B cell (primary cell): Measurements from ENCODE around the gene PARP15. TPM values are rescaled to one million over a fixed set of nuclear protein-coding genes. Genes with fewer than 3 reads are reported as not detected.

Experiments
- ATAC-seq: fragments of 200-7000 bp; cut with Tn5 transposase; one replicate; pipeline ENCODE4 v1.10.0; 2021; ENCODE audit warnings: low read depth, mild to moderate bottlenecking, moderate number of reproducible peaks, moderate library complexity
- CTCF ChIA-PET: fragments of 350-600 bp; sonication (Branson Sonifier 250); formaldehyde crosslinking; loops from one replicate; lab custom pipeline; 2021; ENCODE audit warnings: antibody characterized with exemption, inconsistent platforms; lab: Charles Lee
- POLR2A ChIA-PET: fragments of 350-600 bp; sonication (Branson Sonifier 250); formaldehyde crosslinking; loops from one replicate; lab custom pipeline; 2021; ENCODE audit warnings: antibody characterized with exemption; lab: Charles Lee
- DNase-seq: peaks from one replicate; pipeline ENCODE4 v3.0.0; 2013
- H2AFZ ChIP-seq: 2 replicates; pipeline ENCODE4 v1.6.1; 2012; ENCODE audit warnings: mild to moderate bottlenecking, low read depth, low read length; ENCODE audit not compliant: insufficient read depth, poor library complexity, severe bottlenecking
- H3K27ac ChIP-seq, 2 donors: 1 replicate in 1 of 2; 2 replicates in 1 of 2; pipeline ENCODE4 v1.5.1; 2012 to 2013; ENCODE audit warnings: low read length in 2 of 2, mild to moderate bottlenecking in 2 of 2, moderate library complexity in 1 of 2
- H3K27me3 ChIP-seq, 4 experiments: fragments of 200-600 bp in 1 of 4; sonication (generic) in 1 of 4; replicated peaks in 1 of 4; 1 replicate in 2 of 4; 2 replicates in 2 of 4; pipeline versions ENCODE4 v1.6.1 to v1.7.0; 2013 to 2016; ENCODE audit warnings: low read length in 3 of 4, mild to moderate bottlenecking in 2 of 4, mixed read lengths in 1 of 4, moderate library complexity in 1 of 4; ENCODE audit not compliant: insufficient read depth in 4 of 4, control insufficient read depth in 3 of 4; ENCODE audit errors: control extremely low read depth in 1 of 4
- H3K36me3 ChIP-seq, 2 experiments: replicated peaks in 1 of 2; 1 replicate in 1 of 2; 2 replicates in 1 of 2; pipeline versions ENCODE4 v1.6.1 to v1.7.1; 2013; ENCODE audit warnings: low read length in 1 of 2; ENCODE audit not compliant: insufficient read depth in 2 of 2, control insufficient read depth in 1 of 2; ENCODE audit errors: control extremely low read depth in 1 of 2, extremely low read depth in 1 of 2
- H3K4me1 ChIP-seq, 2 donors: fragments of 200-600 bp in 1 of 2; sonication (generic) in 1 of 2; 1 replicate in 1 of 2; 2 replicates in 1 of 2; pipeline versions ENCODE4 v1.5.1 to v1.6.1; 2013 to 2017; ENCODE audit warnings: low read length in 2 of 2; ENCODE audit not compliant: control insufficient read depth in 2 of 2, insufficient read depth in 2 of 2
- H3K4me2 ChIP-seq: replicated peaks from 2 replicates; pipeline ENCODE3; 2012; ENCODE audit warnings: mild to moderate bottlenecking, low read depth, low read length; ENCODE audit not compliant: poor library complexity, severe bottlenecking
- H3K4me3 ChIP-seq, 5 experiments: fragments of 200-600 bp in 1 of 5; sonication (generic) in 1 of 5; 1 replicate in 3 of 5; 2 replicates in 2 of 5; pipeline versions ENCODE4 v1.5.1 to v1.7.0; 2011 to 2016; ENCODE audit warnings: low read length in 4 of 5, mild to moderate bottlenecking in 4 of 5, low read depth in 2 of 5, control low read depth in 1 of 5, moderate library complexity in 1 of 5; ENCODE audit not compliant: insufficient read depth in 1 of 5; ENCODE audit errors: control extremely low read depth in 1 of 5, extremely low read depth in 1 of 5
- H3K79me2 ChIP-seq: fragments of 200-600 bp; sonication (generic); one replicate; pipeline ENCODE4 v1.6.0; 2016; ENCODE audit warnings: low read length; ENCODE audit not compliant: control insufficient read depth, insufficient read depth
- H3K9ac ChIP-seq: fragments of 200-600 bp; sonication (generic); 2 replicates; pipeline ENCODE4 v1.6.1; 2017; ENCODE audit warnings: mild to moderate bottlenecking, low read length, moderate library complexity
- H3K9me3 ChIP-seq, 3 donors: one replicate each; pipeline versions ENCODE4 v1.6.1 to v1.7.1; 2013; ENCODE audit warnings: low read length in 2 of 3; ENCODE audit not compliant: control insufficient read depth in 2 of 3, insufficient read depth in 1 of 3; ENCODE audit errors: control extremely low read depth in 1 of 3
- H4K20me1 ChIP-seq: 2 replicates; pipeline ENCODE4 v1.6.0; 2012; ENCODE audit warnings: mild to moderate bottlenecking, low read length; ENCODE audit not compliant: insufficient read depth, control insufficient read depth, poor library complexity, severe bottlenecking
- H3K27ac Mint-ChIP-seq: one replicate; pipeline ENCODE4 v1.8.0; 2021; ENCODE audit warnings: mixed read lengths
- H3K27me3 Mint-ChIP-seq: one replicate; pipeline ENCODE4 v1.8.0; 2021; ENCODE audit warnings: mixed read lengths
- H3K4me1 Mint-ChIP-seq: one replicate; pipeline ENCODE4 v1.8.0; 2021; ENCODE audit warnings: mixed read lengths
- H3K4me3 Mint-ChIP-seq: one replicate; pipeline ENCODE4 v1.8.0; 2021; ENCODE audit warnings: mixed read lengths
- H3K9me3 Mint-ChIP-seq: one replicate; pipeline ENCODE4 v1.8.0; 2022; ENCODE audit warnings: mixed read lengths; ENCODE audit not compliant: insufficient read depth
- EZH2 ChIP-seq: IDR thresholded peaks from 2 replicates; pipeline ENCODE4 v1.6.1; 2012; ENCODE audit warnings: borderline replicate concordance, low read depth, mild to moderate bottlenecking, moderate library complexity, low read length; ENCODE audit not compliant: insufficient read depth, poor library complexity, severe bottlenecking
- WGBS: methylation state at CpG from one replicate; pipeline ENCODE4 v1.1.5; 2013; ENCODE audit warnings: missing lambda C conversion rate; ENCODE audit not compliant: insufficient coverage; 5-methylcytosine and 5-hydroxymethylcytosine counted together
- intact Hi-C: fragments of 100-400 bp; cut with micrococcal nuclease; formaldehyde crosslinking; loops from one replicate; pipeline ENCODE4 v1.10.0; 2022
- polyA plus RNA-seq: library from polyadenylated mRNA; depleted of rRNA; stranded (reverse); fragments of >200 nt; gene quantifications from 2 replicates; pipeline ENCODE4 v1.2.3, GENCODE V29; 2012
- total RNA-seq, 2 donors: library from RNA; stranded (reverse); fragments of 120-200 nt in 1 of 2; gene quantifications; 1 replicate in 1 of 2; 2 replicates in 1 of 2; pipeline versions ENCODE4 v1.2.3 to v1.2.4, GENCODE V29; 2013 to 2022
- TF ChIP-seq, protein P1 (sequence below): fragments of 200-600 bp; IDR thresholded peaks from one replicate; pipeline ENCODE4 v1.8.0; 2022; ENCODE audit warnings: antibody characterized with exemption, mild to moderate bottlenecking

PARP15 gene
- total and polyA plus RNA-seq, 2 donors (not counting 1 experiment from before 2014, with no cell fraction given): 172 to 307 TPM

DNA sequence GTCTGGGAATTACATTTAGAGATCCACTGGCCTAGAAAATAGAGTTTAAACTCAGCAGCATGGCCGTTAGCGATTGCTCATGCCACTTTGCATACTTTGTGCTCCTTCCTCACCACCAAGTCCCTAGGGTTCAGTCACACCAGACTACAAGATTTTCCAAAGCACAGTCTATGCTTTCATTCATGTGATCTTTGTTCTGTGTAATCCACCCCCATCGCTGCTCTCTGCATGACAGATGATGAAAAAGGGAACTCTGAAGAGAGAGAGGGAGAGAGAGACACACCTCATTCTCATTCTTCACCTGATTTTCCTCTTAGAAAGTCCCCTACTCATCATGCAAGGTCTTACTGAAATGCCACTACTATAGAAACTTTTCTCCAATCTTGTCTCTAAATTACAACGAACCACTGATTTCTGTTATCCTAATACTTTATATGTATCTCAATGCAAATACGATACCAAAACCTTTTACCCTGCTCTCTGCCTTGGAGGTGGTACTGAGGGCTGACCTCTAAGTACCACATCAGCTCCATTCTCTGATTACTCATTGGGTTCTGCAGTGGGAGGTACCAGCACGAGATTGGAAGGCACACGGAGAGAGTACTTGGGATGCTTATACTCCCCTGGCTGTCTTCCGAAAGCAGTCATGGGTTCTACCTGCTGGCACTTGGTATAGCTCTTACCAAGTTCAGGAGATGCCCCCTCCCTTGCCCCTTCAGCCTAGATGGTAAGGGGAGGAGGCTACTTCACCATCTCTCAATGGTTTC lies 1.1 kb upstream of the PARP15 start:
- Histone ChIP-seq H3K4me1 (peaks cover 52 to 63% of the 10 kb centered on the region in 2 donors), H3K27ac (peak overlapping the region; percentile 95 to 97), H3K4me3 (peak overlapping the region; percentile 10 to 91 (median 82)), H4K20me1 (no peaks in the 10 kb centered on the region), H3K9me3 (peaks cover under 1 to 5% (median 3%) of the 10 kb centered on the region in 3 donors), H3K27me3 (no peaks in the 10 kb centered on the region), H3K9ac (peak overlapping the region; percentile 96), H3K79me2 (peaks cover 82% of the 10 kb centered on the region), H3K4me2 (peak overlapping the region; percentile 79), H2AFZ (no peak overlapping the region), H3K36me3 (peaks cover 2 to 12% of the 10 kb centered on the region in 2 experiments)
- Mint-ChIP-seq H3K27me3 (no peaks in the 10 kb centered on the region), H3K27ac (peak overlapping the region; percentile 100), H3K4me3 (peak overlapping the region; percentile 72), H3K4me1 (peaks cover 73% of the 10 kb centered on the region), H3K9me3 (no peaks in the 10 kb centered on the region)
- ATAC-seq: peak; percentile 82
- intact Hi-C loops: loop anchor here (1.0 to 5.0 kb wide), 8 partner anchors 12 to 574 kb away; partner anchors contain the start of genes DTX3L, HSPBAP1, KPNA1 and PARP9
- ChIA-PET POLR2A (interaction anchor here (0.5 to 2.8 kb wide), 8 partner anchors 12 to 104 kb away, joined by 3 to 15 read pairs (median 6); partner anchors contain the start of genes DTX3L, PARP14 and PARP9), CTCF (interaction anchor here (0.5 to 5.9 kb wide), 4 partner anchors 12 to 202 kb away, joined by 3 to 28 read pairs (median 3); partner anchors contain the start of genes DTX3L and PARP9)
- peak; percentile 96 for DNase-seq
- WGBS: 7% methylated on average over 2 of the region's 8 CpGs
- TF ChIP-seq, protein P1, sequence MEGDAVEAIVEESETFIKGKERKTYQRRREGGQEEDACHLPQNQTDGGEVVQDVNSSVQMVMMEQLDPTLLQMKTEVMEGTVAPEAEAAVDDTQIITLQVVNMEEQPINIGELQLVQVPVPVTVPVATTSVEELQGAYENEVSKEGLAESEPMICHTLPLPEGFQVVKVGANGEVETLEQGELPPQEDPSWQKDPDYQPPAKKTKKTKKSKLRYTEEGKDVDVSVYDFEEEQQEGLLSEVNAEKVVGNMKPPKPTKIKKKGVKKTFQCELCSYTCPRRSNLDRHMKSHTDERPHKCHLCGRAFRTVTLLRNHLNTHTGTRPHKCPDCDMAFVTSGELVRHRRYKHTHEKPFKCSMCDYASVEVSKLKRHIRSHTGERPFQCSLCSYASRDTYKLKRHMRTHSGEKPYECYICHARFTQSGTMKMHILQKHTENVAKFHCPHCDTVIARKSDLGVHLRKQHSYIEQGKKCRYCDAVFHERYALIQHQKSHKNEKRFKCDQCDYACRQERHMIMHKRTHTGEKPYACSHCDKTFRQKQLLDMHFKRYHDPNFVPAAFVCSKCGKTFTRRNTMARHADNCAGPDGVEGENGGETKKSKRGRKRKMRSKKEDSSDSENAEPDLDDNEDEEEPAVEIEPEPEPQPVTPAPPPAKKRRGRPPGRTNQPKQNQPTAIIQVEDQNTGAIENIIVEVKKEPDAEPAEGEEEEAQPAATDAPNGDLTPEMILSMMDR: no peak
- TF ChIP-seq EZH2: no peak
